Amniotic epithelial cell (primary cell): ENCODE data around the gene TMEM109.
A peak's percentile ranks its signal among the peaks of the same experiment; 100 is the strongest.
"Not testable (repeated sequence)": the region's sequence is repeated elsewhere in the genome, so short reads cannot be mapped to it uniquely, and the experiment has no call there.

Experiments used
- DNase-seq: peaks from one replicate; pipeline ENCODE4 v3.0.0-alpha.2; 2010; ENCODE audit warnings: low read depth

TMEM109 gene

GRCh38 chr11:60878245-60879101, 35.5 kb upstream of the TMEM109 start:
- no peak for DNase-seq

GRCh38 chr11:60879104-60879503, 34.9 kb upstream of the TMEM109 start:
- DNase-seq, result no peak

GRCh38 chr11:60879971-60880588, 33.9 kb upstream of the TMEM109 start:
- no peak for DNase-seq

- no peak for DNase-seq
Measured at GRCh38 chr11:60880643-60881282, 33.2 kb upstream of the TMEM109 start.

- peak; percentile 61 for DNase-seq
Measured at GRCh38 chr11:60887556-60887955, 26.4 kb upstream of the TMEM109 start.

- no peak for DNase-seq
Measured at GRCh38 chr11:60889869-60890311, 24.1 kb upstream of the TMEM109 start.

GRCh38 chr11:60890696-60891095, 23.3 kb upstream of the TMEM109 start:
- DNase-seq, result no peak

- peak; percentile 82 for DNase-seq
Measured at GRCh38 chr11:60891103-60891741, 22.7 kb upstream of the TMEM109 start.

GRCh38 chr11:60895687-60896086, 18.3 kb upstream of the TMEM109 start:
- no peak for DNase-seq

GRCh38 chr11:60897496-60897895, 16.5 kb upstream of the TMEM109 start:
- DNase-seq, result no peak

GRCh38 chr11:60899046-60899936, 14.7 kb upstream of the TMEM109 start:
- peak; percentile 65 for DNase-seq

GRCh38 chr11:60899977-60900376, 14.0 kb upstream of the TMEM109 start:
- no peak for DNase-seq

- DNase-seq, result no peak
Measured at GRCh38 chr11:60900673-60901404, 13.1 kb upstream of the TMEM109 start.

- no peak for DNase-seq
Measured at GRCh38 chr11:60902625-60903024, 11.3 kb upstream of the TMEM109 start.

- no peak for DNase-seq
Measured at GRCh38 chr11:60905047-60905446, 8.9 kb upstream of the TMEM109 start.

GRCh38 chr11:60905551-60906113, 8.3 kb upstream of the TMEM109 start:
- DNase-seq, result peak; percentile 72

GRCh38 chr11:60906132-60906972, 7.6 kb upstream of the TMEM109 start, which contains the start of gene PRPF19:
TSS of gene PRPF19 (minus strand) at chr11:60906585. CDS start at chr11:60906382, 203 bp downstream.
- peak; percentile 90 for DNase-seq

- no peak for DNase-seq
Measured at GRCh38 chr11:60908803-60909202, 5.2 kb upstream of the TMEM109 start.

GRCh38 chr11:60909680-60910280, 4.2 kb upstream of the TMEM109 start:
- DNase-seq, result not testable (repeated sequence)
